Measurements from ENCODE around the gene SYMPK.
"Not testable (repeated sequence)": the region's sequence is repeated elsewhere in the genome, so short reads cannot be mapped to it uniquely, and the experiment has no call there.

The SYMPK gene

GRCh38 chr19:45872095-45872919 lies 9.4 kb upstream of the SYMPK start:
- no peaks in the 10 kb centered on the region for H3K9me3 ChIP-seq (replicated peaks in 1 of 2; ENCODE audit: control insufficient read depth in 2 of 2, insufficient read depth in 1 of 2, low read depth in 1 of 2, low read length in 2 of 2)
- H3K36me3 ChIP-seq (replicated peaks in 1 of 2; ENCODE audit: control insufficient read depth in 2 of 2, insufficient read depth in 2 of 2, low read length in 2 of 2), result no peaks in the 10 kb centered on the region
- H3K4ac ChIP-seq (ENCODE audit: low read length), result no peak overlapping the region
- no peak overlapping the region for H3K27ac ChIP-seq (replicated peaks; ENCODE audit: low read length)
- no peak overlapping the region for H2BK5ac ChIP-seq (ENCODE audit: low read length)
- no peak overlapping the region for H2AFZ ChIP-seq (ENCODE audit: low read length)
- no CpG with 5 or more reads among the region's 34 CpGs for WGBS, 2 donors (ENCODE audit: extremely low coverage in 2 of 2, insufficient read length in 2 of 2, insufficient replicate concordance in 1 of 2)
- no peak overlapping the region for H3K9ac ChIP-seq (ENCODE audit: low read depth, low read length, poor library complexity)
- H2BK15ac ChIP-seq (ENCODE audit: low read length), result no peak overlapping the region
- H4K91ac ChIP-seq (ENCODE audit: low read depth, low read length, poor library complexity), result no peak overlapping the region
- H3K27me3 ChIP-seq (ENCODE audit: control insufficient read depth in 3 of 3, insufficient read depth in 3 of 3, low read depth in 1 of 3, low read length in 3 of 3), result peaks cover 0 to 3% (median 0%) of the 10 kb centered on the region in 3 experiments
- no peak overlapping the region for H3K23ac ChIP-seq (ENCODE audit: low read depth, low read length, poor library complexity)
- H4K8ac ChIP-seq (ENCODE audit: low read depth, low read length), result no peak overlapping the region
- H2BK120ac ChIP-seq (ENCODE audit: low read depth, low read length), result no peak overlapping the region
- no peak overlapping the region for H3K4me3 ChIP-seq (ENCODE audit: low read length in 2 of 2)
- no peak overlapping the region for H3K14ac ChIP-seq (ENCODE audit: low read length)
- H3K4me2 ChIP-seq (ENCODE audit: insufficient read depth, low read length, poor library complexity, severe bottlenecking), result no peak overlapping the region
- H2AK5ac ChIP-seq (ENCODE audit: low read depth, low read length), result no peak overlapping the region
- no peak overlapping the region for H2BK12ac ChIP-seq (ENCODE audit: low read length)
- DNase-seq (ENCODE audit: low spot score), result no peak
- no peak overlapping the region for H3K18ac ChIP-seq (ENCODE audit: low read length)
- H3K4me1 ChIP-seq (ENCODE audit: control insufficient read depth in 2 of 2, insufficient read depth in 1 of 2, low read depth in 1 of 2, low read length in 2 of 2), result peaks cover 10 to 24% of the 10 kb centered on the region in 2 donors
- H3K79me1 ChIP-seq (ENCODE audit: low read depth, low read length), result no peaks in the 10 kb centered on the region

- Histone ChIP-seq H2BK5ac (ENCODE audit: low read length) (no peak overlapping the region), H2AK5ac (ENCODE audit: low read depth, low read length) (no peak overlapping the region), H3K9me3 (replicated peaks in 1 of 2; ENCODE audit: control insufficient read depth in 2 of 2, insufficient read depth in 1 of 2, low read depth in 1 of 2, low read length in 2 of 2) (no peaks in the 10 kb centered on the region), H3K27ac (replicated peaks; ENCODE audit: low read length) (no peak overlapping the region), H2AFZ (ENCODE audit: low read length) (no peak overlapping the region), H4K8ac (ENCODE audit: low read depth, low read length) (no peak overlapping the region), H3K36me3 (replicated peaks in 1 of 2; ENCODE audit: control insufficient read depth in 2 of 2, insufficient read depth in 2 of 2, low read length in 2 of 2) (no peaks in the 10 kb centered on the region), H2BK12ac (ENCODE audit: low read length) (no peak overlapping the region), H3K4ac (ENCODE audit: low read length) (no peak overlapping the region), H2BK15ac (ENCODE audit: low read length) (no peak overlapping the region), H3K4me2 (ENCODE audit: insufficient read depth, low read length, poor library complexity, severe bottlenecking) (no peak overlapping the region), H3K27me3 (ENCODE audit: control insufficient read depth in 3 of 3, insufficient read depth in 3 of 3, low read depth in 1 of 3, low read length in 3 of 3) (peaks cover 0 to 13% (median 0%) of the 10 kb centered on the region in 3 experiments), H3K79me1 (ENCODE audit: low read depth, low read length) (no peaks in the 10 kb centered on the region), H3K4me1 (ENCODE audit: control insufficient read depth in 2 of 2, insufficient read depth in 1 of 2, low read depth in 1 of 2, low read length in 2 of 2) (peaks cover 3 to 11% of the 10 kb centered on the region in 2 donors), H3K9ac (ENCODE audit: low read depth, low read length, poor library complexity) (no peak overlapping the region), H3K4me3 (ENCODE audit: low read length in 2 of 2) (no peak overlapping the region), H3K14ac (ENCODE audit: low read length) (no peak overlapping the region), H4K91ac (ENCODE audit: low read depth, low read length, poor library complexity) (no peak overlapping the region), H3K18ac (ENCODE audit: low read length) (no peak overlapping the region), H3K23ac (ENCODE audit: low read depth, low read length, poor library complexity) (no peak overlapping the region), H2BK120ac (ENCODE audit: low read depth, low read length) (no peak overlapping the region)
- WGBS, 2 donors (ENCODE audit: extremely low coverage in 2 of 2, insufficient read length in 2 of 2, insufficient replicate concordance in 1 of 2), result no CpG with 5 or more reads among the region's 5 CpGs
- DNase-seq (ENCODE audit: low spot score), result no peak
These were observed 7.9 kb upstream of the SYMPK start for GRCh38 chr19:45870798-45871197.

GRCh38 chr19:45867241-45867640 lies 4.3 kb upstream of the SYMPK start:
- not testable (repeated sequence) for H3K23ac ChIP-seq (ENCODE audit: low read depth, low read length, poor library complexity); H3K27ac ChIP-seq (replicated peaks; ENCODE audit: low read length); H3K36me3 ChIP-seq (replicated peaks in 1 of 2; ENCODE audit: control insufficient read depth in 2 of 2, insufficient read depth in 2 of 2, low read length in 2 of 2); H2AK5ac ChIP-seq (ENCODE audit: low read depth, low read length); H2AFZ ChIP-seq (ENCODE audit: low read length); H3K9ac ChIP-seq (ENCODE audit: low read depth, low read length, poor library complexity); H3K18ac ChIP-seq (ENCODE audit: low read length); DNase-seq (ENCODE audit: low spot score); H3K9me3 ChIP-seq (replicated peaks in 1 of 2; ENCODE audit: control insufficient read depth in 2 of 2, insufficient read depth in 1 of 2, low read depth in 1 of 2, low read length in 2 of 2); H2BK5ac ChIP-seq (ENCODE audit: low read length); H3K4me2 ChIP-seq (ENCODE audit: insufficient read depth, low read length, poor library complexity, severe bottlenecking); H2BK15ac ChIP-seq (ENCODE audit: low read length); H3K4ac ChIP-seq (ENCODE audit: low read length); H4K91ac ChIP-seq (ENCODE audit: low read depth, low read length, poor library complexity); H3K4me3 ChIP-seq (ENCODE audit: low read length in 2 of 2); H3K79me1 ChIP-seq (ENCODE audit: low read depth, low read length); H2BK12ac ChIP-seq (ENCODE audit: low read length); H4K8ac ChIP-seq (ENCODE audit: low read depth, low read length); H2BK120ac ChIP-seq (ENCODE audit: low read depth, low read length); H3K14ac ChIP-seq (ENCODE audit: low read length); H3K4me1 ChIP-seq (ENCODE audit: control insufficient read depth in 2 of 2, insufficient read depth in 1 of 2, low read depth in 1 of 2, low read length in 2 of 2)
- no CpG with 5 or more reads among the region's 4 CpGs for WGBS, 2 donors (ENCODE audit: extremely low coverage in 2 of 2, insufficient read length in 2 of 2, insufficient replicate concordance in 1 of 2)
- H3K27me3 ChIP-seq (ENCODE audit: control insufficient read depth in 3 of 3, insufficient read depth in 3 of 3, low read depth in 1 of 3, low read length in 3 of 3), result peaks cover 0 to 34% (median 14%) of the 10 kb centered on the region in 3 experiments

GRCh38 chr19:45866400-45867176 lies 3.6 kb upstream of the SYMPK start:
- Histone ChIP-seq H2AK5ac (ENCODE audit: low read depth, low read length) (peak overlapping the region; percentile 46), H3K27me3 (ENCODE audit: control insufficient read depth in 3 of 3, insufficient read depth in 3 of 3, low read depth in 1 of 3, low read length in 3 of 3) (peaks cover 0 to 34% (median 14%) of the 10 kb centered on the region in 3 experiments), H3K27ac (replicated peaks; ENCODE audit: low read length) (no peak overlapping the region), H2AFZ (ENCODE audit: low read length) (no peak overlapping the region), H3K9me3 (replicated peaks in 1 of 2; ENCODE audit: control insufficient read depth in 2 of 2, insufficient read depth in 1 of 2, low read depth in 1 of 2, low read length in 2 of 2) (no peaks in the 10 kb centered on the region), H3K4me3 (ENCODE audit: low read length in 2 of 2) (no peak overlapping the region), H3K36me3 (replicated peaks in 1 of 2; ENCODE audit: control insufficient read depth in 2 of 2, insufficient read depth in 2 of 2, low read length in 2 of 2) (no peaks in the 10 kb centered on the region), H2BK5ac (ENCODE audit: low read length) (no peak overlapping the region), H3K4me2 (ENCODE audit: insufficient read depth, low read length, poor library complexity, severe bottlenecking) (no peak overlapping the region), H3K4ac (ENCODE audit: low read length) (no peak overlapping the region), H3K9ac (ENCODE audit: low read depth, low read length, poor library complexity) (no peak overlapping the region), H4K91ac (ENCODE audit: low read depth, low read length, poor library complexity) (no peak overlapping the region), H4K8ac (ENCODE audit: low read depth, low read length) (no peak overlapping the region), H3K18ac (ENCODE audit: low read length) (no peak overlapping the region), H3K79me1 (ENCODE audit: low read depth, low read length) (no peaks in the 10 kb centered on the region), H2BK15ac (ENCODE audit: low read length) (no peak overlapping the region), H3K23ac (ENCODE audit: low read depth, low read length, poor library complexity) (no peak overlapping the region), H2BK12ac (ENCODE audit: low read length) (no peak overlapping the region), H2BK120ac (ENCODE audit: low read depth, low read length) (no peak overlapping the region), H3K14ac (ENCODE audit: low read length) (no peak overlapping the region), H3K4me1 (ENCODE audit: control insufficient read depth in 2 of 2, insufficient read depth in 1 of 2, low read depth in 1 of 2, low read length in 2 of 2) (peaks cover 0 to 3% of the 10 kb centered on the region in 2 donors)
- no peak for DNase-seq (ENCODE audit: low spot score)
- WGBS, 2 donors (ENCODE audit: extremely low coverage in 2 of 2, insufficient read length in 2 of 2, insufficient replicate concordance in 1 of 2), result no CpG with 5 or more reads among the region's 11 CpGs
